ENCODE measurements around the gene ANGPTL2.

The ANGPTL2 gene

GRCh38 chr9:127084076-127085039 lies 38.1 kb downstream of the ANGPTL2 start:
- intact Hi-C loops (cut with DNase I) = no loop called here
- peak in 1 of 10 donors; percentile 70 for DNase-seq

- DNase-seq = no peak
- intact Hi-C loops (cut with DNase I) = no loop called here
These were observed 39.1 kb downstream of the ANGPTL2 start for GRCh38 chr9:127083138-127083980.

- intact Hi-C loops (cut with DNase I) = no loop called here
- no peak for DNase-seq
These were observed 40.9 kb downstream of the ANGPTL2 start for GRCh38 chr9:127081250-127082185.

- intact Hi-C loops (cut with DNase I) = no loop called here
- no peak for DNase-seq
These were observed 42.8 kb downstream of the ANGPTL2 start for GRCh38 chr9:127079446-127080140.

GRCh38 chr9:127078988-127079387 lies 43.4 kb downstream of the ANGPTL2 start:
- intact Hi-C loops (cut with DNase I) = no loop called here
- DNase-seq = no peak

GRCh38 chr9:127078336-127078735 lies 44.1 kb downstream of the ANGPTL2 start:
- intact Hi-C loops (cut with DNase I) = no loop called here
- DNase-seq = no peak

- intact Hi-C loops (cut with DNase I) = no loop called here
- no peak for DNase-seq
These were observed 44.8 kb downstream of the ANGPTL2 start for GRCh38 chr9:127077644-127077946.

GRCh38 chr9:127076860-127077643 lies 45.4 kb downstream of the ANGPTL2 start:
- intact Hi-C loops (cut with DNase I) = no loop called here
- DNase-seq = peak in 1 of 10 donors; percentile 28

- intact Hi-C loops (cut with DNase I) = no loop called here
- DNase-seq = no peak
These were observed 46.6 kb downstream of the ANGPTL2 start for GRCh38 chr9:127075624-127076372.

GRCh38 chr9:127074561-127075548 lies 47.6 kb downstream of the ANGPTL2 start:
- peak in 4 of 10 donors; percentile 41 to 85 (median 54) for DNase-seq
- intact Hi-C loops (cut with DNase I) = no loop called here

- intact Hi-C loops (cut with DNase I) = no loop called here
- DNase-seq = no peak
These were observed 54.7 kb downstream of the ANGPTL2 start for GRCh38 chr9:127067603-127068220.

- intact Hi-C loops (cut with DNase I) = no loop called here
- DNase-seq = no peak
These were observed 55.6 kb downstream of the ANGPTL2 start for GRCh38 chr9:127066851-127067136.

GRCh38 chr9:127066060-127066850 lies 56.2 kb downstream of the ANGPTL2 start:
- intact Hi-C loops (cut with DNase I) = no loop called here
- no peak for DNase-seq

- DNase-seq = no peak
- intact Hi-C loops (cut with DNase I) = no loop called here
These were observed 56.8 kb downstream of the ANGPTL2 start for GRCh38 chr9:127065592-127065991.

- no peak for DNase-seq
- intact Hi-C loops (cut with DNase I) = no loop called here
These were observed 58.1 kb downstream of the ANGPTL2 start for GRCh38 chr9:127064335-127064734.

GRCh38 chr9:127061411-127061810 lies 61.0 kb downstream of the ANGPTL2 start:
- DNase-seq = no peak
- intact Hi-C loops (cut with DNase I) = no loop called here

Data from posterior cingulate gyrus (tissue), 11 donors.